RCC 7860 (cell line): ENCODE measurements around the gene CHRNA10.
"Not testable (repeated sequence)": the region's sequence is repeated elsewhere in the genome, so short reads cannot be mapped to it uniquely, and the experiment has no call there.

ENCODE experiments used
- DNase-seq: peaks from one replicate; pipeline ENCODE4 v3.0.0-alpha.2; 2015; ENCODE audit warnings: low spot score
- FAIRE-seq: peaks from 2 replicates; lab custom pipeline; 2012; peaks lifted over from hg19 to GRCh38; lab: Jason Lieb, UNC

The CHRNA10 gene

DNA sequence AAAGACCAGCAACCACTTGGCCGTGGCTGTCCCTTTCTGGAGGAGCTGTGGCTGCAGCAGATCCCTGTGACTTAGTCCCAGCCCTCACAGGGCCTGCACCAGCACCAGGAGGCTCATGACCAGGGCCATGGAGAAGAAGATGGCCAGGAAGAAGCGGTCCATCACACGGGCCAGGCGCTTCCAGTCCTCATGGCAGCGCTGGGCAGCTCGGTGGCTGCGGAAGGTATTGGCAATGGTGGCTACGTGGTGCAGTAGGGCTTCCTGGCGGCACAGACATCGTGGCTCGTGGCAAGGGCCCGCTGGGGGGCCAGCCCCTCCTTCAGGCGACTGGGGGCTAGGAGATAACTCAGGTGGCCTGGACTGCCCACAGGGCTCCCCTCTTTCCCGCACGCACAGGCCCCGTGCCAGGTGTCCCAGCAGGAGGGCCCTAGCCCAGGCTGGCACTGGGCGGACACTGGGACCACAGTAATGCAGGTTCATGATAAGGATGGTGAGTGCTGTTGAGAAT is 5.1 kb downstream of the CHRNA10 start:
- DNase-seq (no peak), FAIRE-seq (no peak)

DNA sequence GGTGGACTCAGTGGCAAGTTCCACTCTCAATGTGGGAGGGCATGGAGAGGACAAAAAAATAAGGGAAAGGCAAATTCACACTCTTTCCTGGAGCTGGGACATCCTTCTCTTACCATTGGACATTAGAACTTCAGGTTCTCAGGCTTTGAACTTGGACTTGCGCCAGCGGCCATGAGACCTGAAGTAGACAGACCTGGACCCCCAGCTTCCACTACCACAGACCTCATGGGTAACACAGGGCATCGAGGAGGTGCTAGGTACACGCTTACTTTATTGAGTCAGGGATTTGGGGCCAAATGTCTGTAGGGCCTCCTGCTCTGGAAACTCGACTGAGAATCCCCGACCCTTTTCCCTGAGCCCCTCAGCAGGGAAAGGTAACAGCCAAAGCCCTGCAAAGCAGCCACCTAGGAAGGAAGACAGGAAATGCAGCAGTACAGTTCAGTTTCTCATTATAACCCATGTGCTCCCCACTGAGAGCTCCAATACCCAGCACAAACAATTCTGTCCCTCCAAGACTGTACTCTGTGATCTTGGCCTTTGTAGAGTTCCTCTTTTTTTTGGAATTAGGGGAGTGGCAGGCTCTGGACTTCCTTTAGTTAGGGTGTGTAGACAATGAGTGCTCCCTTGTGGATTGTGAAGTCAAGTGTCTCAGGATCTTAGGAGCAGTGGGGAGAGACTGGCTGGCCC is 5.7 kb downstream of the CHRNA10 start:
- FAIRE-seq (no peak), DNase-seq (no peak)

DNA sequence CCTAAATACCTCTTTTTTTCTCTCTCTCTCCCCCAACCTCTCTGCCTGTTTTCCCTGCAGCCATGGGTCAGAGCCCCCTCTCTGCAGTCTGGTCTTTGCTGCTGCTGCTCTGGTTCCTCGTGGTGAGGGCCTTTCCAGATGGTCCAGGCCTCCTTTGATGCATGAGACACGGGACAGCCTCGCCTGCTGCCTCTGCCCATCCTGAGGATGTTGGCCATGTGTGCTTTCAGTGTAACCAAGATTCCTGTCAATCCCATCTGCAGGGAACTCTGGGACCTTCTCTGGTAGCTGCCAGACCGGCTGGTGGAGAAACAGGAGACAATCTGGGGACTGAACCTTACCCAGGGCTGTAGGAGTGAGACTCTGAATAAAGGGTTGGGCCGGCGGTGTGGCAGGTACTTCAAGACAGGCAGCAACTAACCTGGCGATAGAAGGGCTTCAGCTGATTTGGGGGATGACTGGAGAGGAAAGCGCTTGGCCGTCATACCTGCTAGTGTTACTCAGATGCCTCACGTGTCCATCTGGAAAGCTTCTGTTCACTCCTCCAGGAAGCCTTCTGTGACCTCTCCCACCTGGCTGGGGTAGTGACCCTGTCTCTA is 7.1 kb downstream of the CHRNA10 start:
- FAIRE-seq (no peak), DNase-seq (no peak)

DNA sequence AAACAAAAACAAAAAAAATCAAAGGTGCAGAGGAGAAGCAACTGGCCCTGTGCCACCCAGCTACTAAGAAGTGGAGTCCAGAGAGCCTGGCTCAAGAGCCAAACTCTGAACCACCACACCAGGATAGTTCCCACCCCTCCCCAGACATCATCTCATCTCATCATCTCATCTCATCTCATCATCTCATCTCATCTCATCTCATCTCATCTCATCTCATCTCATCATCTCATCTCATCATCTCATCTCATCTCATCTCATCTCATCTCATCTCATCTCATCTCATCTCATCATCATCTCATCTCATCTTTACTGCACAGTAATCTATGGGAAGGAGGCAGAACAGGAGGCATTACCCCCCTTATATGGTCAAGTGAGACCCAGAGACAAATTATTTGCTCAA is 8.3 kb downstream of the CHRNA10 start:
- FAIRE-seq (no peak), DNase-seq (no peak)

DNA sequence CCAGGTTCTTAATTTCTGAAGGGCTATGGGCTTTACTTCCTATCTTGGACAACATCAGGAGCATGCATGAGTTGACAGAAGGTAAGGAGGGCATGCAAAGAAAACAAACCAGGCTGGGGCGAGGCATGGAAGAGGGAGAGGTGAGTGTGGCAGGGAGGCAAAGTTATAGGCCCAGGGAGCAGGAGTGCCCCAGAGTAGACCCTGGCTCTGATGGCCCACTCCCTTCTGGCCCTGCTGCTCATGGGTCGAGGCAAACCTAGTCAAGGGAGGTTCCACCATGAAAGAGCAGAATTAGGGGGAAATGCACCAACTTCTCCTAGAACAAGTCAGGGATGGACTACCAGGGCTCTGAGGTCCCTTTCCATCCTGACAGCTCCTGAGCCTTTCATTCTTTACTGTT is 10.2 kb downstream of the CHRNA10 start:
- no peak for FAIRE-seq

DNA sequence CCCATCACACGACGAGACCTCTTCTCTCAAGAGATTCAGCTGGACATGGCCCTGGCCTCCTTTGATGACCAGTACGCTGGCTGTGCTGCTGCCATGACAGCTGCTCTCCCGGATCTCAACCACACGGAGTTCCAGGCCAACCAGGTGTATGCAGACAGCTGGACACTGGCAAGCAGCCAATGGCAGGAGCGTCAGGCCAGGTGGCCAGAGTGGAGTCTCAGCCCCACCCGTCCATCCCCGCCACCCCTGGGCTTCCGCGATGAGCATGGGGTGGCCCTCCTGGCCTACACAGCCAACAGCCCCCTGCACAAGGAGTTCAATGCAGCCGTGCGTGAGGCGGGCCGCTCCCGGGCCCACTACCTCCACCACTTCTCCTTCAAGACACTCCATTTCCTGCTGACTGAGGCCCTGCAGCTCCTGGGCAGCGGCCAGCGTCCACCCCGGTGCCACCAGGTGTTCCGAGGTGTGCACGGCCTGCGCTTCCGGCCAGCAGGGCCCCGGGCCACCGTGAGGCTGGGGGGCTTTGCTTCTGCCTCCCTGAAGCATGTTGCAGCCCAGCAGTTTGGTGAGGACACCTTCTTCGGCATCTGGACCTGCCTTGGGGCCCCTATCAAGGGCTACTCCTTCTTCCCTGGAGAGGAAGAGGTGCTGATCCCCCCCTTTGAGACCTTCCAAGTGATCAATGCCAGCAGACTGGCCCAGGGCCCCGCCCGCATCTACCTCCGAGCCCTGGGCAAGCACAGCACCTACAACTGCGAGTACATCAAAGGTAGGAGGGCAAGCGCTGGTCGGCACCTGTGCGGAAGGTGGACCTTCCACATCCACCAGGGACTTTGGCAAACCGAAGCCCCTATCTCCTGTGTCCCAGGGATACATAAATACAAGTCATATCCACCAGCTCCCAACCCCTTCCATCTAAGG is 11.3 kb downstream of the CHRNA10 start:
- DNase-seq = no peak

More for the DNA sequence above, 10.2 kb downstream of the CHRNA10 start:
- DNase-seq = no peak

DNA sequence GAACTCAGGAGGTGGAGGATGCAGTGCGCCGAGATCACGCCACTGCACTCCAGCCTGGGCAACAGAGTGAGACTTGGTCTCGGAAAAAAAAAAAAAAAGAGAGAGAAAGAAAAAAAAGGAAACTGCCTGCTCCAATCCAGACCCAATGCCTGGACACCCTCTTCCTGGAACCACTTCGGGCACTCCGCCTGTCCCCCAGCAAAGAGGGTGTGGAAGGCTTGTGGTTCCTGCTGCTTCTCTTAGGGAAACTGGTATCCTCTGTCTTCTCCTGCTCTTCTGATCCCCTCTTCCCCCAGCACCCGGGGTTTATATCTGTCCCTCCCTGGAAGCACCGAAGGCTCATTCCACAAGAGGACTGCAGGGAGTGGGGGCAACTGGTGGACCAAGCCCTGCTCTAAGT is 12.9 kb downstream of the CHRNA10 start:
- no peak for DNase-seq
- no peak for FAIRE-seq

More for the DNA sequence above, 11.3 kb downstream of the CHRNA10 start:
- no peak for FAIRE-seq

DNA sequence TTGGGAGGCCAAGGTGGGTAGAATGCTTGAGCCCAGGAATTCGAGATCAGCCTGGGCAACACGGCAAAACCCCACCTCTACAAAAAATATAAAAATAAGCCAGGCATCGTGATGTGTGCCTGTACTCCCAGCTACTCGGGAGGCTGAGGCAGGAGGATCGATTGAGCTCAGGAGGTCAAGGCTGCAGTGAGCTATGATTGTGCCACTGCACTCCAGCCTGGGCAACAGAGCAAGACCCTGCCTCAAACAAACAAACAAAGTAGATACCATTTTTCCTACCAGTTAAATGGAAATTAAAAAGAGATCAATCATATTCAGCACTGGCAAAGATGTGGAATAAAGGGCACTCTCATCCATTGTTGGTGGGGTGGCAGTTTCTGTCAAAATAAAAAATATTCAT is 13.9 kb downstream of the CHRNA10 start:
- FAIRE-seq, DNase-seq: not testable (repeated sequence)

DNA sequence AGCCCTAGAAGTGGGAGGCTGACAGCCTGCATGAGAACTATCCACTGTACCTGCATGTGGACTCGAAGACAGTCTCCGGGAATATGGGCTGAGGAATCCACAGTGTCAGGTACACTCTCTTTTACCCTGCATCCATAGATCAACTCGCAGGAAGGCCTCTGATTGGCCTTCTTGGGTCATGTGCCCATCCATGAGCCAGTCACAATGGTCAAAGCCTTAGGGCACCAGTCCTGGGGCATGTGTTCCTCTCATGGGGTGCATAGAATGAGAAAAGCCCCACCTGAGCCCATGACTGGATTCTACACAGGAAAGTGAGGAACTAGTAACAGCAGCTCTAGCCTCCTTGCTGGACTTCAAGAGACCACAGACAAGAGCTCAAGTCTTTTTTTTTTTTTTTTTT is 15.6 kb downstream of the CHRNA10 start:
- DNase-seq (no peak), FAIRE-seq (no peak)

DNA sequence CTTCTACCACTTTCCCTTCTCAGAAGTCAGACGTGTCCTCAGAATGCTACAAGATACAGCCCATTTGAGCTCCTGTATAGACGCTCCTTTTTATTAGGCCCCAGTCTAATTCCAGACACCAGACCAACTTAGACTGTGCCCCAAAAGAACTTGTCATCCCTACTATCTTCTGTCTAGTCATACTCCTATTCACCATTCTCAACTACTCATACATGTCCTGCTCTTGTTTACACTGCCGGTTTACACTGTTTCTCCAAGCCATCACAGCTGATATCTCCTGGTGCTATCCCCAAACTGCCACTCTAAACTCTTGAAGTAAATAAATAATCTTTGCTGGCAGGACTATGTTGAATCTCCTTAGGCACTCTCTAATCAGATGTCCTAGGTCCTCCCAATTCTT is 18.7 kb downstream of the CHRNA10 start:
- not testable (repeated sequence) for DNase-seq, FAIRE-seq

DNA sequence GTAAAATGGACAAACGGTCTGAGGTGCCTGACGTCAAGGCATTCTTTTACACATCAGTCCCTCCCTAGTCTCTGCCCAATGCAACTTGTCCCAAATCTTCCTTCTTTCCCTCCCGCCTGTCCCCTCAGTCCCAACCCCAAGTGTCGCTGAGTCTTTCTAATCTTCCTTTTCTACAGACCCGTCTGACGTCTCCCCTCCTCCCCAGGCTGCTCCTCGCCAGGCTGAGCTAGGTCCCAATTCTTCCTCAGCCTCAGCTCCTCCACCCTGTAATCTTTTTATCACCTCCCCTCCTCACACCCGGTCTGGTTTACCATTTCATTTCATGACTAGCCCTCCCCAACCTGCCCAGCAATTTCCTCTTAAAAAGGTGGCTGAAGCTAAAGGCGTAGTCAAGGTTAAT is 21.8 kb downstream of the CHRNA10 start:
- not testable (repeated sequence) for FAIRE-seq

DNA sequence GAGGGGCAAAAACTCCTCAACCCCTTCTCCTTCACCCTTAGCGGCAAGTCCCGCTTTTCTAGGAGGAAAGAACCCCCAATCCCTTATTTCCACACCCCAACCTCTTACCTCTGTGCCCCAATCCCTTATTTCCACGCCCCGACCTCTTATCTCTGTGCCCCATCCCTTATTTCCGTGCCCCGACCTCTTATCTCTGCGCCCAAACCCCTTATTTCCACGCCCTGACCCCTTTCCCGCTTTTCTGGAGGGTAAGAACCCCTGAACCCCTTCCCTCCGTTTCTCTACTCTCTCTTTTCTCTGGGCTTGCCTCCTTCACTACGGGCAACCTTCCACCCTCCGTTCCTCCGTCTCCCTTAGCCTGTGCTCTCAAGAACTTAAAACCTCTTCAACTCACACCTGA is 22.3 kb downstream of the CHRNA10 start:
- FAIRE-seq = not testable (repeated sequence)

More for the DNA sequence above, 21.8 kb downstream of the CHRNA10 start:
- not testable (repeated sequence) for DNase-seq

DNA sequence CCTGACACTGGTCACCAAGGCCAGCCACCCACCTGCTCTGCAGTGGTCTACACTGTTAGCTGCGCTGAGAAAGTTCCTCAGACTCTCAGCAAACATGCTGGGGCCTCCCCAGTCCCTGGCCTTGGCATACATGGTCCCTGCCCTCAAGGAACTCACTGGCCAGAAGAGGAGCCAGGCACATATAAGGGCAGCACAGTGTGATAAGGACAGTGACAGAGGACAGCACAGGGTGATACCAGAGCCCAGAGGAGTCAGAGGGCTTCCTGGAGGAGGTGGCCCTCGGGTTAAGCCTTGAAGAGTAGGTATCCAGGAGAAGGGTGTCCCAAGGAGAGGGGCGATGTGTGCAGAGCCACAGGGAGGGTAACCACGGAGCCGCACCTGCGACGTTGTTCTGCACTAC is 25.6 kb downstream of the CHRNA10 start:
- FAIRE-seq (no peak), DNase-seq (no peak)

More for the DNA sequence above, 22.3 kb downstream of the CHRNA10 start:
- DNase-seq = not testable (repeated sequence)

DNA sequence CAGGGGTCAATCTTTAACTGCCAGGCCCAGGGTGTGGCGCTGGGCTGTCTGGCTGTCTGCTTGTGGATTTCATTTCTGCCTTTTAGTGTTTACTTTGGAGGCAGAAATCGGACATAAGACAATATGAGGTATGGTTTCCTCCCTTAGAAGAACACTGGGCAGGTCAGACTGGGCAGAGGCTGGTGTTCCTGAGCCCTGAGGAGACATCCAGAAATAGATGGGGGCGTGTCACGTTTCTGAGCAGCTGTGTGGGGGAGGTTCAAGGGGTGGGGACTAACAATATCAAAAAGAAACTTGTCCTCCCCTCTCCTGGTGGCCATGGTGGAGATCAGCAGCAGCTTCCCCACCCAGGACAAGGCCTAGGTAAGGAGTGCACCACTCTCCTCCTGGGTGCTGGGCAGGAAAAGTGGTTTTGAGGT is 26.4 kb downstream of the CHRNA10 start, which contains the start of gene ART1:
Gene ART1, plus strand, starts transcription at position 312 of the 419 bp plus-strand sequence. CDS start 14,086 bp downstream, outside the sequence.
- DNase-seq (no peak), FAIRE-seq (no peak)

DNA sequence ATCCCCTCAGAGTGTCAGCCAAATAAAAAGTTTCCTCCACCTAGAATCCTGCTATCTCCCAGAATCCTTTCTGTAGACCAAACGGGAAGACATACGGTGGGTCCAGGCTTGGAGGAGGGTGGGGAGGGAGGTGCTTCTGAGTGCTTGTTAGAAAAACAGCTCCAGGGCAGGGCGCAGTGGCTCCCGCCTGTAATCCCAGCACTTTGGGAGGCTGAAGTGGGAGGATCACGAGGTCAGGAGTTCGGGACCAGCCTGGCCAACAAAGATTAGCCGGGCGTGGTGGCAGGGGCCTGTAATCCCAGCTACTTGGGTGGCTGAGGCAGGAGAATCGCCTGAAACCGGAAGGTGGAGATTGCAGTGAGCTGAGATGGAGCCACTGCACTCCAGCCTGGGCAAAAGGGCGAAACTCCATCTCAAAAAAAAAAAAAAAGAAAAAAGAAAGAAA is 28.1 kb downstream of the CHRNA10 start:
- not testable (repeated sequence) for FAIRE-seq, DNase-seq

DNA sequence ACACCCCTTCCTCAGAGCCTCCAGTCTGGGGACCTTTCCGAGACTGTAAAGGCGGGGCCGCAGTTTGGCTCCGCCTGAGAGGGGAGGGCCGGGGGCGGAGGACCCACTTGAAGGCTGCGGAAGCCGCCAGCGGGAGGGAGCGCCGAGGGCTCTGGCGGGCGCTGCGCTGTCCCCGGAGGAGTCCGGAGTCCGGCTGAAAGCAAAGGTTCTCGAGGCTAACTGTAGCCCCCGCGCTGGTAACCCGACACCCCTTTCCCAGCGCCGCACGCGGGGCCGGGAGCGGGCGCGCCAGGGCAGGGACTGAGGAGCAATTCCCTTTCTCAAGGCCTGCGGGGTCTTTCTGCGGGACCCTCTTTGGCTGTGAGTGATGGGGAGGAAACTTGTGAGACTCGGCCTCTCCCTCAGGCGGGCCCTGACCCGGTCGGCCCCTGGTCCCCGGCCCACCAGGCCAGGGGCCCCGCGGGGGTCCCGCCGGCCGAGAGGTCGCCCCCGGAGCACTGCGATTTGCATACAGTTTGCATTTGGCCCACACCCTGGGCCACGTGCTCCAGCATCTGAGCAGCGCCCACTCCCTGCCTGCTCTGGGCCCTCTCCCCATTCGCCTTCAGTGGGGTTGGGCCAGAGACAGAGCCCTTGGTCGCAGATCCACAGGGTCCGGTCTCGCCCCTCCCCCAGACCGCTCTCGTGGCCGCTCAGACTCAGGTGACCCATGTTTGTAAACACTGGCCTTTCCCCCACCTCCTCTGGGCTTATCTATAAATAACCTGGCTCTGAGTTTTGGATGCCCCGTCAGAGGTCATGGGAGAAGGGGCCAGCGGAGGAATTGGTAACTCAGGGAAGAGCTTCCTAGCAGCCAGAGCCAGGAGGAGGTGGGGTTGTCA is 28.9 kb downstream of the CHRNA10 start:
- no peak for DNase-seq

DNA sequence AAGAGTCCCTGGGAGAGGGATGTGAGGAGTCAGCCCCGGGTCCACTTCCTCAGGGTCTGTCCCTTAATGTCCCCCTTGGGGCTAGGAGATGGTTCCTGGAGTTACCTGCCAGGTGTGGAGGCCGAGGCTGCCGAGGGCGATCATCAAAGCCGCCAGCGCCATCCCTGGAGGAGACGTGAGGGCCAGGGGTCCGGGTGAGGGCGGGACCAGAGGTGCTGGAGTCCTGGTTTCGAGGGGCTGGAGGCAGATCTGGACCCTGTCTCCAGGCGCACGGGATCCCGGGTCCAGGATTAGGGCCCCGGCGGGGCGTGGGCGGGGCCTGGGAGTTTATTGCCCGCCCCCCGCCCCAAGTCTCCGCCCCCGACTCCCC is 29.5 kb downstream of the CHRNA10 start, which contains the start of gene ART5:
Gene ART5, minus strand, starts transcription at position 292 of the 370 bp plus-strand sequence. Its CDS starts 130 bp downstream, at position 162.
- DNase-seq (no peak), FAIRE-seq (no peak)

More for the DNA sequence above, 28.9 kb downstream of the CHRNA10 start:
- no peak for FAIRE-seq

DNA sequence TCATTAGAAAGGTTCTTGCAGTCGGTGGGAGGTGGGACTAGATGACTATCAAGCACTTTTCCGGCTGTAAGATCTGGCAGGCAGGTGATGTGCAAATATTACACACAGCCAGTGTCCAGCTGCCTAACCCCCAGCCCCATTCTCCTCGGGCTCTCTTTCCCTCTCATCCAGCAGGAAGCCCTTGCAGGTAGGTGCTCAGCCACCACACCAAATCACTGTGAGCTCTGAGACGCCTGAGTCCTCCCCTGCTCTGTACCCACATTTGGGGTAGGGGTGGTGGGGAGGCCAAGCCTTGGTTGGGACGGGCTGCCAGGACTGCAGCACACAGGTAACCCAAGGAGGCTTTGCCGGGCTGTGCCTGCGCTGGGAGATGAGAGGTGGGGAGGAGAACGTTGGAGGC is 30.0 kb downstream of the CHRNA10 start:
- FAIRE-seq (no peak), DNase-seq (no peak)

DNA sequence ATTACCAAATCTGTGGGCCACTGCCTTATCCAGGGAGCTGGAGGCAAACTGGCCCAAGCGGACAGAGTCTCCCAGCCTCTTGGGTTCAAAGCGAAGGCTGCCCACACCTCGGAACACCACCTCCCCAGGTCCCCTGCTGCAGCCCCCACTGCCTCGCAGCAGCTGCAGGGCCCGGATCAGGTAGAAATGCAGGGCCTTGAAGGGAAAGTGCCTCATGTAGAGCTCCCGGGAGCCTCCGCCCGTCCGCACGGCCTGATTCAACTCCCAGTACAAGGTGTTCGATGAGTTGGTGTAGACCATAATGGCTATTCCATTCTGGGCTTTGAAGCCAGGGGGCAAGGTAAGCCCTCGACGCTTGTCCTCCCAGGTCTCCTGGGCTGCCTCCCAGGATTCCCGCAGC is 31.3 kb downstream of the CHRNA10 start:
- no peak for FAIRE-seq
- no peak for DNase-seq

DNA sequence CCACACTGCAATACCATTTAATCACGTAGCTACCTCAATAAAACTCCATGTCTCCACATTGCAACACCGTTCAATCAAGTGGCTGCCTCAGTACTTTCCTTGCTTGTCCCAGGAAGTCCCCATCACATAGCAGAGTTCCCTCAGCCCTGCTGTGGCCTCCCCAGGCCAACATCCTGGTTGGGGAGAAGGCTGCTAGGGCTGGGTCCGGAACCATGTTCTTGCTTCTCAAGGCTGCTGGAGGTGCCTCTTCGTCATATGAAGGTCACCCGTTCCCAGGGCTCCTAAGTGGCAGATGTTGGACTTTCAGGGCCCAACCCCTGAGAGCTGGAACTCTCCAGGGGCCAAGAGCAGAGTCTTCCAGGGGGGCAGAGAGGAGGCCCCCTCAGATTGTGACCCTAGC is 32.7 kb downstream of the CHRNA10 start:
- no peak for FAIRE-seq
- no peak for DNase-seq
